Measurements from ENCODE around the gene KCNMB4.

DNA sequence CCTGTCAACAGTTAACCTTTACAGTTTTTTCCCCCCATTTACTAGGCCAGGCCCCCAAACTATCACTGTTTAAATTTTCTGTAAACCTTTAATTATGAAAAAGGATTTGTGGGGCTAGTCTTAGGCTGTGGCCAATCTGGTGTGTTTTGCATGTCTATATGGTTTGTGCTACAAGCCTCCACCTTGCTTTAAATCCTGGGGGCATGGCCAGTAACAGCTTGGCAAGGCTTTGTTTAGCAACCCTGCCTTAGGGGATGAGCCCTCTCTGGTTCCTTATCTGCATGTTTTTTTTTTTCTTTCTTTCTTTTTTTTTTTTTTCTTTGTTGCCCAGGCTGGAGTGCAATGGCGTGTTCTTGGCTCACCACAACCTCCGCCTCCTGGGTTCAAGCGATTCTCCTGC is 102.7 kb downstream of the KCNMB4 start:
- TF ChIP-seq, protein P1, sequence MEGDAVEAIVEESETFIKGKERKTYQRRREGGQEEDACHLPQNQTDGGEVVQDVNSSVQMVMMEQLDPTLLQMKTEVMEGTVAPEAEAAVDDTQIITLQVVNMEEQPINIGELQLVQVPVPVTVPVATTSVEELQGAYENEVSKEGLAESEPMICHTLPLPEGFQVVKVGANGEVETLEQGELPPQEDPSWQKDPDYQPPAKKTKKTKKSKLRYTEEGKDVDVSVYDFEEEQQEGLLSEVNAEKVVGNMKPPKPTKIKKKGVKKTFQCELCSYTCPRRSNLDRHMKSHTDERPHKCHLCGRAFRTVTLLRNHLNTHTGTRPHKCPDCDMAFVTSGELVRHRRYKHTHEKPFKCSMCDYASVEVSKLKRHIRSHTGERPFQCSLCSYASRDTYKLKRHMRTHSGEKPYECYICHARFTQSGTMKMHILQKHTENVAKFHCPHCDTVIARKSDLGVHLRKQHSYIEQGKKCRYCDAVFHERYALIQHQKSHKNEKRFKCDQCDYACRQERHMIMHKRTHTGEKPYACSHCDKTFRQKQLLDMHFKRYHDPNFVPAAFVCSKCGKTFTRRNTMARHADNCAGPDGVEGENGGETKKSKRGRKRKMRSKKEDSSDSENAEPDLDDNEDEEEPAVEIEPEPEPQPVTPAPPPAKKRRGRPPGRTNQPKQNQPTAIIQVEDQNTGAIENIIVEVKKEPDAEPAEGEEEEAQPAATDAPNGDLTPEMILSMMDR (IDR thresholded peaks at IDR 0.05) = no peak
- TF ChIP-seq POLR2A (IDR thresholded peaks at IDR 0.05) = no peak
- TF ChIP-seq EP300 (IDR thresholded peaks at IDR 0.05) = no peak
